Measurements from ENCODE around the gene RHOU.
"Not testable (repeated sequence)": the region's sequence is repeated elsewhere in the genome, so short reads cannot be mapped to it uniquely, and the experiment has no call there.

Gene RHOU

GRCh38 chr1:228760979-228761378 is 25.7 kb downstream of the RHOU start:
- DNase-seq, result no peak

- no peak for DNase-seq
Observed at GRCh38 chr1:228763561-228763960, 28.3 kb downstream of the RHOU start.

GRCh38 chr1:228765168-228765946 is 30.1 kb downstream of the RHOU start:
- DNase-seq, result no peak

- no peak for DNase-seq
Observed at GRCh38 chr1:228766788-228767187, 31.5 kb downstream of the RHOU start.

- no peak for DNase-seq
Observed at GRCh38 chr1:228767636-228768354, 32.5 kb downstream of the RHOU start.

- no peak for DNase-seq
Observed at GRCh38 chr1:228768355-228769000, 33.2 kb downstream of the RHOU start.

DNA sequence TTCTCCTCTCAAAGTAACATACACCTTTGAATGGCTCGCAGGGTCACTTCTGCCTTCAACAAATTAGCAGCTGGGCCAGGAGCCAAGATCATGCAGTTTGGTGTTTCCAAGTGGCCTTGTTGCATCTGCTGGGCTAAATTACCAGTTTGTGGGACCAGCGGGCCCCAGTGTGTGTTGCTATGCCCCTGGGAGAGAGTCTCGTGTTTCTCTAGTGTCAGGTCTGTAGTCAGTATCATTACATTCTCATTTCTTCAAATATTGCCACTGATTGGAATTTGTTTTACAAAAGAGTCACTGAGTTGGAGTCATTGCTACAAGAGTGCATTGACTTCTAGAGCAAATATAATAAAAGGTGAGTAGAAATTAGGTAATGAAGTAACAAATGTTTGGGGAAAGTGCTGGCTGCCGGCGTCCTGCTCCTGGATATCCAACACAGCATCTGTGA is 35.5 kb downstream of the RHOU start:
- no peak for DNase-seq

DNA sequence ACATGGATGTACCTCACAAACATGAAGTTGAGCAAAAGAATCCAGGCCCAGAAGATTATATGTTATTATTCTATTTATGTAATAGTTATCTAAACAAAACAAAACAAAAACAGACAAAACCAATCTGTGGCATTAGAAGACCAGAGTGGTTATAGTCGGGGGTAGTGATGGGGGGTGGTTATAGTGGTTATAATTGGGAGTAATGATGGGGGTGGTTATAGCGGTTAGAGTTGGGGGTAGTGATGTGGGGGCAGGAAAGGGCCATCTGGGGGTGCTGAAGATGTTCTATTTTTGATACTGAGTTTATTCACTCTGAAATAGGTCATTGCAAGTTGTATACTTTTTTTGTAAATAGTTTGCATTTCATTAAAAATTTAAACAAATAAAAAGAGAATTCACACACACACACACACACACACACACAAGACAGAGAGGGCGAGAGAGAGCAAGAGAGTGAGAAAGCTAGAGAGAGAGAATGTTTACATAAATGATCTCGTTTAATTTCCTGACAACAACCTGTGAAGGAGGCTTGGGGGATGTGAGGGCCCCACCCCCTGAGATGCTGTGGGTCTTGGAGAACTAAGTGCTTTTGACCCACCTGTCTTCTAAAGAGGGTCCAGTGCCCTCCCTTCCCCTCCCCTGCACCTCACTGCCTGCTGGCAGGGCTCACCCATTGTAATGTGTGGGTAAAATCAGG is 37.4 kb downstream of the RHOU start:
- no peak for DNase-seq

DNA sequence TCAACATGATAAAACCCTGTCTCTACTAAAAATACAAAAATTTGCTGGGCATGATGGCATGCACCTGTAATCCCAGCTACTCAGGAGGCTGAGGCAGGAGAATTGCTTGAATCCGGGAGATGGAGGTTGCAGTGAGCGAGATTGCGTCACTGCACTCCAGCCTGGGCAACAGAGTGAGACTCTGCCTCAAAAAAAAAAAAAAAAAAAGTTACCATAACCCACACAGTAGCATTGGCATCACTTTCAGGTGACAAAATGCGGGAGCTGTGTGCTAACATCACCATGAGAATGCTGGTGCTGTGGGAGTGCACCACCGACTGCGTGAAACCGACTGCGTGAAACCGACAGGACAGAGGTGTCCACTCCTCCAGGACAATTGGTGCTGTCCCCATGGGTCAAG is 40.7 kb downstream of the RHOU start:
- not testable (repeated sequence) for DNase-seq

DNA sequence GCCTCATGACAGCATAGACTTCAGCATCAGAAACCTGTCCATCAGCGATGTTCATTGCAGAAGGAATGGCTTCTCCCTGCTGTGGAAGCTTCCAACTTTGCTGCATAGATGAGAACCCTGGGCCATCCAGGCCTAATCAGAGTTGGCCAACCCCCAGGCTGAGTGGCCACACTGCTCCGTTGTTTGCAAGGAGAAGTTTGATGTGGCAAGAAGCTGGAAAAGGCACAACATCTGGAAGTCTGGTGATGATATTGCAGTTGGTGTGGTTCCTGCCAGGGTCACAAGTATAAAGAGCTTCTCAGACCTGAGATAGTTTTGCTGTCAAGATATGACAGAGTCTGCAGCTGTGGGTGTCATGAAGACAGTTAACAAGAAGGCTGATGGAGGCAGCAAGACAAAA is 41.2 kb downstream of the RHOU start:
- DNase-seq, result no peak

GRCh38 chr1:228777236-228777635 is 42.0 kb downstream of the RHOU start:
- DNase-seq, result no peak

DNA sequence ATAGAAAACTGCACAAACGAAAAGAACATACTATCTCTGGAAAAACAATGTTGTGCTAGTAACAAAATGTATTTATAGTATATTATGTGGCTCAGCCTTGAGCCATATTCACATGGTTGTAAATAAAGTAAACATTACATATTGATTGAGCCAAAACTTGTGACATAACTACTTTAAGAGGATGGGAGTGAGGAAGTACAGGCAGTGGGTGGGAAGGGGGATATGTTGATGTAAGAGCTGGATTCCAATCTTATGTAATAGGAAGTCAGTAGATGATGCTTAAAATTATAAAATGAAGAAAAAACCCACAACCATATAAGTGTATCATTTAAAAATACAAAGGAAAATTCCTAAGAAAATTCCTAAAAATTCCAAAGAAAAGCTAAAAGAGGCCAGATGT is 42.7 kb downstream of the RHOU start:
- no peak for DNase-seq

DNA sequence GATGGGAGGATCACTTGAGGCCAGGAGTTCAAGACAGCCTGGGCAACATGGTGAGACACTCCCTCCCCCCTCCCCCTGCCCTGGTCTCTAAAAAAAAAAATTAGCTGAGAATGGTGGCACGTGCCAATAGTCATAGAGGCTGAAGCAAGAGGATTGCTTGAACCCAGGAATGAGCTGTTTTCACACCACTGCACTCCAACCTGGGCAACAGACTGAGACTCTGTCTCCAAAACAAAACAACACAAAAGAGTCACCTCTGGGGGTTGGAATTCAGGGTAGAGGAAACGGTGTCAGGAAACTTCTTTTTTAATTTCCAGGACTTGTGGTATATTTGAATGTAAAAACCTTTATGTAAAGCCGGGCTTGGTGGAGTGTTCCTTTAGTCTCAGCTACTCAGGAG is 43.2 kb downstream of the RHOU start:
- DNase-seq, result no peak

- DNase-seq, result no peak
Observed at GRCh38 chr1:228778961-228779360, 43.7 kb downstream of the RHOU start.

GRCh38 chr1:228781161-228781808 is 46.0 kb downstream of the RHOU start:
- DNase-seq, result no peak

DNA sequence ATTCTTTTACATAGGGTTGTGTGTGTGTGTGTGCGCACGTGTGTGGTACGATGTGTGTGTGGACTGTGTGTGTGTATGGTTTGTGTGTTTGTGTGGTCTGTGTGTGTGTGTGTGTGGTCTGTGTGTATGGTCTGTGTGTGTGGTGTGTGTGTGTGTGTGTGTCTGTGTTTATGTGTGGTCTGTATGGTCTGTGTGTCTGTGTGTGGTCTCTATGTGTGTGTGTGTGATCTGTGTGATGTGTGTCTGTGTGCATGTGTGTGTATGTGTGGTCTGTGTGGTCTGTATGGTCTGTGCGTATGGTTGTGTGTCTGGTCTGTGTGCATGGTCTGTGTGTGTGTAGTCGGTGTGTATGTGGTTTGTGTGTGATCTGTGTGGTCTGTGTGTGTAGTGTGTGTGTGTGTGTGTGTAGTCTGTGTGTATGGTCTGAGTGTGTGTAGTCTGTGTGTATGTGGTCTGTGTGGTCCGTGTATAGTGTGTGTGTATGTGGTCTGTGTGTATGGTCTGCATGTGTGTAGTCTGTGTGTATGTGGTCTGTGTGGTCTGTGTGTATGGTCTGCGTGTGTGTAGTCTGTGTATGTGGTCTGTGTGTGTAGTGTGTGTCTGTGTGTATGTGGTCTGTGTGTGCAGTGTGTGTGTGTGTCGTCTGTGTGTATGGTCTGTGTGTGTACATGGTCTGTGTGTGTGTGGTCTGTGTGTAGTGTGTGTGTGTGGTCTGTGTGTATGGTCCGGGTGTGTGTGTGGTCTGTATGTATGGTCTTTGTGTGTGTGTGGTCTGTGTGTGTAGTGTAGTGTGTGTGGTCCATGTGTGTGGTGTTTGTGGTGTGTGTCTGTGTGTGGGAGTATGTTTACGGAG is 46.8 kb downstream of the RHOU start:
- DNase-seq, result no peak

DNA sequence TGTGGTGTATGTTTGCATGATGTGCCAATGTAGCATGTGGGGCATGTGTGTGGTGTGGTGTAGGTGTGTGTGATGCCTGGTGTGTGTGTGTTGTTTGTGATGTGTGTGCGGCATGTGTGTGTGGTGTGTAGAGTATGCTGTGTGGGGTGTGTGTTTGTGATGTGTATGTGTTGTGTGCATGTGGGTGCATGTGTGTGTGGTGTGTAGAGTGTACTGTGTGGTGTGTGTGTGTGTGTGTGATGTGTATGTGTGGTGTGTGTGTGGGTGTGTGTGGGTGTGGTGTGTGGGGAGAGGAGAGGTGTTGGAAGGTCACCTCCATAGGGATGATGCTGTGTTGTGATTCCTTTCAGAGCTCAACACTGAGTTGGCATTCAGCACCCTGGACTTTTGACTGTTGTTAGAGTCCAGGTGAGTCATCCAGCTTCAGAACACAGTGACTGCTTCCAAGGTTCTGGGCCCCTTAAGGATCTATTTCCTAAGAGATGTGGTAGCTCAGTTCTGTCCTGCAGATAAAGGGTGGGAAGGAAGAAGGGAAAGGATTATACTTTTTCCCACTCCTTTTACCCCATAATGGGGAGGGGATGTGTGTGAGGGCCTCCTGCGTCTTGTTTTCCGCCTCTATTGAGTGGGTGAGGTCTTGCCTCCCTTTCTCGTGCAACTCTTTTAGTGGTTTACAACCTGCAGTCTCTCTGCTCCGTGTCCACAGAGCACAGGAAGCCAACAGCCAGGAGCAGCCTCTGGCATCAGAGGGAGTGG is 47.6 kb downstream of the RHOU start:
- DNase-seq, result no peak

- no peak for DNase-seq
Observed at GRCh38 chr1:228783418-228784040, 48.2 kb downstream of the RHOU start.

DNA sequence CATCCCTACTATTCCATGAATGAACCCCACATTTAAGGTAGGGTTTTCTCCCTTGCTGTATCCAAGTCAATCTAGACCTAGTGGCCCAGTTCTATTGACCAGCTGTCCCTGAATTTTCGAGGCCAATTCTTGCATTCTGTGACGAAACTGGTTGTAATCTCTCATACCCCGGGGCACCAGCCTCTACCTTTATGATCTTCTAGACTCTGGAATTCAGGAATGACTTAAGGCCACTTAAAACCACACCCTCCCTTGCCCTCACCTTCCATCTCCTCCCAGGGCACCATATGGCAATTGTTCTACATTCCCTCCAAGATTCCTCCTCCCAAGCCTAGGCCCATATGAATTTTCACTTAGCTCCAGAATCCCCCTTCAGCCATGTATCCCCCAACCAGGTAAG is 48.9 kb downstream of the RHOU start:
- no peak for DNase-seq
